Heart left ventricle (tissue), 16 donors: ENCODE measurements around the gene SIRT1. TPM values are rescaled to one million over a fixed set of nuclear protein-coding genes. Genes with fewer than 3 reads are reported as not detected.

ENCODE experiments used
- ATAC-seq, 4 donors: fragments of 200-7000 bp; cut with Tn5 transposase; one replicate each; pipeline ENCODE4 v1.9.1; 2020 to 2022; ENCODE audit warnings: moderate library complexity in 4 of 4, mild to moderate bottlenecking in 3 of 4, moderate number of reproducible peaks in 1 of 4
- DNase-seq, 5 donors: peaks; one replicate each; pipeline ENCODE4 v3.0.0-alpha.2; 2020
- H3K27ac ChIP-seq, 12 donors: fragments of 200-600 bp; sonication (generic) in 4 of 12; one replicate each; pipeline versions ENCODE4 v1.5.0 to v1.8.0; 2016 to 2022; ENCODE audit warnings: mild to moderate bottlenecking in 2 of 12
- H3K27me3 ChIP-seq, 9 donors: fragments of 200-600 bp; sonication (generic) in 2 of 9; one replicate each; pipeline versions ENCODE4 v1.5.1 to v1.8.0; 2016 to 2022; ENCODE audit warnings: mild to moderate bottlenecking in 3 of 9
- H3K36me3 ChIP-seq, 9 donors: fragments of 200-600 bp; sonication (generic) in 2 of 9; one replicate each; pipeline versions ENCODE4 v1.5.0 to v1.8.0; 2018 to 2022; ENCODE audit warnings: mild to moderate bottlenecking in 2 of 9
- H3K4me1 ChIP-seq, 12 donors: fragments of 200-600 bp; sonication (generic) in 4 of 12; one replicate each; pipeline versions ENCODE4 v1.5.0 to v1.8.0; 2016 to 2022; ENCODE audit warnings: mild to moderate bottlenecking in 3 of 12
- H3K4me3 ChIP-seq, 12 donors: fragments of 200-600 bp; sonication (generic) in 4 of 12; one replicate each; pipeline versions ENCODE4 v1.5.0 to v1.8.0; 2017 to 2022; ENCODE audit warnings: mild to moderate bottlenecking in 9 of 12, moderate library complexity in 4 of 12
- H3K9me3 ChIP-seq, 12 donors: fragments of 200-600 bp; sonication (generic) in 4 of 12; one replicate each; pipeline versions ENCODE4 v1.5.0 to v1.8.0; 2016 to 2022; ENCODE audit warnings: mild to moderate bottlenecking in 1 of 12
- POLR2A ChIP-seq, 2 donors: fragments of 450-650 bp; IDR thresholded peaks; one replicate each; pipeline ENCODE4 v1.6.1; 2017; ENCODE audit warnings: antibody characterized with exemption in 2 of 2, mild to moderate bottlenecking in 2 of 2, moderate library complexity in 2 of 2
- WGBS, 4 donors: extraction: QIAGEN DNeasy Blood & Tissue Kit in 2 of 4; methylation state at CpG; one replicate each; pipeline versions ENCODE4 v1.1.5 to v1.1.7; 2013 to 2018; 5-methylcytosine and 5-hydroxymethylcytosine counted together
- intact Hi-C, 10 donors: fragments of 100-400 bp; cut with DNase I; formaldehyde crosslinking; loops; one replicate each; pipeline versions ENCODE4 v1.11.1 to v1.14.2; 2022
- polyA plus RNA-seq, 2 donors: library from polyadenylated mRNA; stranded (reverse); fragments of 200-250 nt; gene quantifications; one replicate each; pipeline ENCODE4 v1.2.3, GENCODE V29; 2013
- total RNA-seq, 9 donors: library from RNA; depleted of rRNA in 2 of 9; stranded (reverse); fragments of >200 nt in 2 of 9; fragmentation: NEBNext Ultra II Directional in 3 of 9; extraction: Animal tissue kit (Norgen Biotek cat#: 25700) in 3 of 9; gene quantifications; one replicate each; pipeline versions ENCODE4 v1.1.0 to v1.2.4, GENCODE V29; 2016 to 2023
- TF ChIP-seq, protein P1 (sequence below), 12 donors: fragments of 200-600 bp; sonication (generic) in 4 of 12; IDR thresholded peaks; one replicate each; pipeline versions ENCODE4 v1.5.0 to v1.8.0; 2018 to 2022; ENCODE audit warnings: antibody characterized with exemption in 12 of 12, mild to moderate bottlenecking in 5 of 12
- donor health status: ischemic (EF 13 %, LVEDD 7.1; RV severe dilation, severe dysfunction).
- donor health status: healthy with polysubstance abuse.
- donor health status: DM: no; HTN: yes; CAD: no.
- donor health status: DM: no; HTN: no; CAD: no.
- donor health status: ischemic (EF 25% LVEDD 6.9; RV normal size, moderate dysfunction).
- donor health status: ischemic (EF 25% LVEDD 5.7; RV mildly dilated, moderate dysfunction).
- donor health status: healthy.
- donor health status: DM: yes; HTN: yes; CAD: no.
- donor health status: ischemic (EF 35%, LVEDD 5.7; RV mildly dilated, moderate dysfunction).
- donor health status: nonischemic (EF 11% LVEDD 7.7; RV severe dilation, severe dysfunction).
- donor health status: DM: yes; HTN: yes; CAD: no.
- donor health status: PGD.
- donor health status: ischemic (EF 29% LVEDD 5.4; RV normal size, mild dysfunction).
- donor health status: nonischemic (EF 23%, LVEDD 6.1; RV moderate dilation, normal function).

The SIRT1 gene
- total and polyA plus RNA-seq, 11 donors = 6.0 to 19.1 (median 11.1) TPM

DNA sequence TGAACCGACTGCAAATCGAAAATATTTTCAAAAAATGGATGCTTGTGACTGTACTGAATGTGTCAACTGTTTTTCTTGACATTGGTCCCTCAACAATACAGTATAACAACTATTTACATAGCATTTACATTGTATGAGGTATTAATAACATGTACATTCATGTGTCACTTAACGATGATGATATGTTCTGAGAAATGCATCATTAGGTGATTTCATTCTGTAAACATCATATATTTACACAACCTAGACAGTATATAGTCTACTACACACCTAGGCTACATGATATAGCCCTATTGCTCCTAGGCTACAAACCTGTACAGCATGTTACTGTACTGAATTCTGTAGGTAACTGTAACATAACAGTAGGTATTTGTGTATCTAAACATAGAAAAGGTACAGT, 39.7 kb downstream of the SIRT1 start:
- ATAC-seq (no peak), DNase-seq (no peak)
- whole genome bisulfite sequencing, 4 donors = 91 to 99% (median 96%) methylated on average over 3 of the region's 3 CpGs
- Histone ChIP-seq H3K4me3 (no peak overlapping the region), H3K27ac (no peak overlapping the region), H3K4me1 (no peaks in the 10 kb centered on the region), H3K27me3 (no peaks in the 10 kb centered on the region), H3K9me3 (no peaks in the 10 kb centered on the region), H3K36me3 (peaks cover 0 to 85% (median 64%) of the 10 kb centered on the region in 9 donors)
- TF ChIP-seq, protein P1, sequence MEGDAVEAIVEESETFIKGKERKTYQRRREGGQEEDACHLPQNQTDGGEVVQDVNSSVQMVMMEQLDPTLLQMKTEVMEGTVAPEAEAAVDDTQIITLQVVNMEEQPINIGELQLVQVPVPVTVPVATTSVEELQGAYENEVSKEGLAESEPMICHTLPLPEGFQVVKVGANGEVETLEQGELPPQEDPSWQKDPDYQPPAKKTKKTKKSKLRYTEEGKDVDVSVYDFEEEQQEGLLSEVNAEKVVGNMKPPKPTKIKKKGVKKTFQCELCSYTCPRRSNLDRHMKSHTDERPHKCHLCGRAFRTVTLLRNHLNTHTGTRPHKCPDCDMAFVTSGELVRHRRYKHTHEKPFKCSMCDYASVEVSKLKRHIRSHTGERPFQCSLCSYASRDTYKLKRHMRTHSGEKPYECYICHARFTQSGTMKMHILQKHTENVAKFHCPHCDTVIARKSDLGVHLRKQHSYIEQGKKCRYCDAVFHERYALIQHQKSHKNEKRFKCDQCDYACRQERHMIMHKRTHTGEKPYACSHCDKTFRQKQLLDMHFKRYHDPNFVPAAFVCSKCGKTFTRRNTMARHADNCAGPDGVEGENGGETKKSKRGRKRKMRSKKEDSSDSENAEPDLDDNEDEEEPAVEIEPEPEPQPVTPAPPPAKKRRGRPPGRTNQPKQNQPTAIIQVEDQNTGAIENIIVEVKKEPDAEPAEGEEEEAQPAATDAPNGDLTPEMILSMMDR (IDR thresholded peaks at IDR 0.05) = no peak
- TF ChIP-seq POLR2A (IDR thresholded peaks at IDR 0.05) = no peak
- intact Hi-C loops = no loop called here

DNA sequence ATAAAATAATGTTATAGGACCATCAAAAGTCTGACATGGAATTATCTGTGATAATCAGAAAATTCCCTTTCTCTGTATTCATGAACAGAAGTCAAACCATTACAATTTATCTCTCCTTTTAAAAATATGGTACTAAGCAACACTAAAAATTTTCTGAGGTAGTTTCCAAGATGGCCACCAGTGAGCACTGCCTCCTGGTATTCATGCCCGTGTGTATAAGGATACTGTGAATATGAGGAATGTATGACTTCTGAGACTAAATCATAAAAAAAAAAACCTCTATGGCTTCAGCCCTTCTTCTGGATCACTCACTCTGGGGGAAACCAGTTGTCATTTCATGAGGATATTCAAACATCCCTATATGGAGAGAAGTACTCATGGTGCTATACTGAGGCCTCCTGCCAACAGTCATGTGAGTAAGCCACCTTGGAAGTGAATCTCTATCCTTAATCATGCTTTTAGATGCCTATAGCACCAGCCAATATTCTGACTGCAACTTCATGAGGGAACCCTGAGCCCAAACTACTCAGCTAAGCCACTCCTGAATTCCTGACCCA, 41.1 kb downstream of the SIRT1 start:
- ATAC-seq (no peak), DNase-seq (no peak)
- 83 to 93% (median 92%) methylated on average over 1 of the region's 1 CpG for WGBS, 4 donors
- Histone ChIP-seq H3K27me3 (no peaks in the 10 kb centered on the region), H3K27ac (no peak overlapping the region), H3K4me3 (no peak overlapping the region), H3K4me1 (no peaks in the 10 kb centered on the region), H3K36me3 (peaks cover 0 to 90% (median 72%) of the 10 kb centered on the region in 9 donors), H3K9me3 (no peaks in the 10 kb centered on the region)
- TF ChIP-seq, protein P1 (IDR thresholded peaks at IDR 0.05) = no peak
- no peak for TF ChIP-seq POLR2A (IDR thresholded peaks at IDR 0.05)
- intact Hi-C loops = no loop called here

DNA sequence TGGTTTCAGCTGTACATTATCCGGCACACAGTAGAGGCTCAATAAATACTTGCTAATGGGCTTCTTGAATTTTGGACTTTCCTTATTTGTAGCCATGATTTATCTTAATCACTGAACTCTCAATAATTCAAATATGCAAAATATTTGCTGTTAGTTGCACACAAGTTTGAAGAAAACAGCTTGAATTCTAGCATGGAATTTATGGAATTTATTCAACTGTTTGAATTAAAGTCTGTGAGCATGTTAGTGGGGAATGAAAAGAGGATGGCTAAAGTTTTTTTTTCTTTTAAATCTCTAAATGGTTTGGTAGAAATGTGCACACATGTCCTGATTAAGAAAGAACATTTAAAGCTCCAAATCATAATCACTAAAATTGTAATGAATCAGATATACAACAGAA, 42.5 kb downstream of the SIRT1 start:
- no peak for TF ChIP-seq POLR2A (IDR thresholded peaks at IDR 0.05)
- TF ChIP-seq, protein P1 (IDR thresholded peaks at IDR 0.05) = no peak

GRCh38 chr10:67933199-67933598, 48.7 kb downstream of the SIRT1 start:
- peaks cover 0 to 98% (median 92%) of the 10 kb centered on the region in 9 donors for H3K36me3 ChIP-seq
- ATAC-seq = no peak
- WGBS, 4 donors = 92 to 94% (median 92%) methylated on average over 2 of the region's 2 CpGs

More for the DNA sequence above, 42.5 kb downstream of the SIRT1 start:
- Histone ChIP-seq H3K4me3 (no peak overlapping the region), H3K9me3 (no peaks in the 10 kb centered on the region), H3K36me3 (peaks cover 0 to 97% (median 82%) of the 10 kb centered on the region in 9 donors), H3K4me1 (no peaks in the 10 kb centered on the region), H3K27me3 (no peaks in the 10 kb centered on the region), H3K27ac (no peak overlapping the region)
- WGBS, 4 donors = 97 to 100% (median 98%) methylated on average over 1 of the region's 1 CpG
- intact Hi-C loops = no loop called here
- no peak for ATAC-seq
- DNase-seq = no peak

More at GRCh38 chr10:67933199-67933598, 48.7 kb downstream of the SIRT1 start:
- no peak overlapping the region for H3K27ac ChIP-seq
- TF ChIP-seq, protein P1 (IDR thresholded peaks at IDR 0.05) = no peak
- no peak for TF ChIP-seq POLR2A (IDR thresholded peaks at IDR 0.05)
- no peaks in the 10 kb centered on the region for H3K27me3 ChIP-seq
- intact Hi-C loops = no loop called here
- H3K4me1 ChIP-seq = peaks cover 0 to 3% (median 0%) of the 10 kb centered on the region in 12 donors
- H3K9me3 ChIP-seq = no peaks in the 10 kb centered on the region
- H3K4me3 ChIP-seq = no peak overlapping the region
- no peak for DNase-seq
